Panc1 (cell line): ENCODE measurements around the gene SUGCT. TPM values are rescaled to one million over a fixed set of nuclear protein-coding genes. Genes with fewer than 3 reads are reported as not detected.

Experiments used
- ATAC-seq: fragments of 200-7000 bp; cut with Tn5 transposase; 2 replicates; pipeline ENCODE4 v1.9.1; 2020; ENCODE audit warnings: mild to moderate bottlenecking, moderate library complexity
- BruUV-seq: library from RNA; stranded (reverse); fragments of 400-500 nt; replicated peaks from 2 replicates; lab custom pipeline; 2021; lab: Mats Ljungman, UMichigan
- CTCF ChIA-PET: fragments of 300-600 bp; sonication (Branson Sonifier 250); formaldehyde crosslinking; loops from one replicate; lab custom pipeline; 2022; ENCODE audit warnings: antibody characterized with exemption; lab: Charles Lee
- POLR2A ChIA-PET: fragments of 300-600 bp; sonication (Branson Sonifier 250); formaldehyde crosslinking; loops from one replicate; lab custom pipeline; 2022; ENCODE audit warnings: antibody characterized with exemption; lab: Charles Lee
- DNase-seq: peaks from one replicate; pipeline ENCODE4 v3.0.0-alpha.2; 2010; ENCODE audit warnings: low read depth, low spot score
- H3K27ac ChIP-seq: 2 replicates; pipeline ENCODE4 v1.5.1; 2011; ENCODE audit warnings: mild to moderate bottlenecking, low read length, inconsistent platforms
- H3K27me3 ChIP-seq: fragments of 200-500 bp; sonication (Bioruptor generic); 2 replicates; pipeline ENCODE4 v1.6.0; 2014; ENCODE audit warnings: low read length, inconsistent platforms; ENCODE audit not compliant: control insufficient read depth, insufficient read depth
- H3K36me3 ChIP-seq: fragments of 200-500 bp; sonication (Bioruptor generic); 2 replicates; pipeline ENCODE4 v1.5.1; 2014; ENCODE audit warnings: inconsistent platforms, mild to moderate bottlenecking, low read length, moderate library complexity; ENCODE audit not compliant: control insufficient read depth, insufficient read depth
- H3K4me1 ChIP-seq: 2 replicates; pipeline ENCODE4 v1.5.1; 2011; ENCODE audit warnings: inconsistent platforms, mild to moderate bottlenecking, low read length, moderate library complexity; ENCODE audit not compliant: control insufficient read depth, insufficient read depth
- H3K4me3 ChIP-seq, 2 experiments: 2 replicates each; pipeline ENCODE4 v1.5.1; 2011 to 2012; ENCODE audit warnings: low read depth in 2 of 2, low read length in 2 of 2, mild to moderate bottlenecking in 2 of 2, inconsistent platforms in 1 of 2, moderate library complexity in 1 of 2
- H3K9me3 ChIP-seq: fragments of 200-500 bp; sonication (Bioruptor generic); 2 replicates; pipeline ENCODE4 v1.5.1; 2014; ENCODE audit warnings: low read depth, mild to moderate bottlenecking, inconsistent platforms, low read length, moderate library complexity; ENCODE audit not compliant: control insufficient read depth, insufficient read depth
- CTCF ChIP-seq: fragments of 450-650 bp; IDR thresholded peaks from 2 replicates; pipeline ENCODE4 v1.5.1; 2017; ENCODE audit warnings: mild to moderate bottlenecking
- POLR2AphosphoS5 ChIP-seq: IDR thresholded peaks from 2 replicates; pipeline ENCODE4 v1.6.1; 2012; ENCODE audit warnings: mild to moderate bottlenecking, low read depth, low read length, moderate library complexity
- REST ChIP-seq, 2 experiments: IDR thresholded peaks; 2 replicates each; pipeline ENCODE4 v1.6.1; 2011 to 2012; ENCODE audit warnings: low read depth in 2 of 2, control low read depth in 1 of 2, low read length in 1 of 2, mild to moderate bottlenecking in 1 of 2, moderate library complexity in 1 of 2; ENCODE audit not compliant: insufficient read depth in 1 of 2
- SIN3A ChIP-seq: IDR thresholded peaks from 2 replicates; pipeline ENCODE4 v1.6.1; 2012; ENCODE audit warnings: low read depth, mild to moderate bottlenecking, low read length, moderate library complexity, borderline replicate concordance; ENCODE audit not compliant: insufficient read depth
- TCF7L2 ChIP-seq: IDR thresholded peaks from 2 replicates; pipeline ENCODE4 v1.6.1; 2011; ENCODE audit warnings: mild to moderate bottlenecking, low read depth, low read length, inconsistent platforms
- in situ Hi-C: cut with HindIII; loops from 2 replicates; pipeline ENCODE4 v1.10.0; 2016; ENCODE audit warnings: low sequenced_read_pairs, low pct_unique_long_range_greater_than_20kb
- intact Hi-C: fragments of 100-400 bp; cut with micrococcal nuclease; formaldehyde crosslinking; loops from one replicate; pipeline ENCODE4 v1.10.0; 2022; ENCODE audit not compliant: unreplicated experiment
- total RNA-seq: library from RNA; stranded (reverse); gene quantifications from one replicate; pipeline ENCODE4 v1.2.1, GENCODE V29; 2021; ENCODE audit not compliant: unreplicated experiment

SUGCT gene
- total RNA-seq, 1 experiment from 2014 or later: 3.1 TPM

GRCh38 chr7:40182452-40182851, 47.6 kb downstream of the SUGCT start:
- ATAC-seq (no peak), DNase-seq (no peak)
- ChIA-PET POLR2A (no interaction called here), CTCF (no interaction called here)
- BruUV-seq: no TSS peak
- Histone ChIP-seq H3K36me3 (no peaks in the 10 kb centered on the region), H3K27ac (no peak overlapping the region), H3K4me1 (no peaks in the 10 kb centered on the region), H3K4me3 (no peak overlapping the region), H3K27me3 (no peaks in the 10 kb centered on the region), H3K9me3 (no peaks in the 10 kb centered on the region)
- in situ Hi-C loops (no loop called here), intact Hi-C loops (no loop called here)
- TF ChIP-seq TCF7L2: no peak

DNA sequence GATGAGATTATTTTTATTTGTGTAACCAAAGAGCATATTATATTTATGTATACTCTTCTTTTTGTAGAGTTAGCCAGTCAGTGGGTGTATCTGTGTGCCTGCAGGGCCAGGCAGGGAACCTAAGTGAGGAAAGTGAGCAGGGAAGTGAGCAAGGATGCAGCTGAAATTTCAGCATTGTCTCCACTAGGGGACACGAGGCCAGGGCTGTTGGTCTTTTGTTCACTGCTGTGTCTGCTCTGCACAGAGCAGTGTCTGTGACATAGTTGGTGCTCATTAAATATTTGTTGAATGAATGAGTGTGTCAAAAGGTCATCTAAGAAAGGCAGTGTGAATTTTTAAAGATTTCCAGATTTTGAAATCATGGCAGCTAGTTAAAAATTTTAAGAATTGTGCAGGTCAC, 51.8 kb downstream of the SUGCT start:
- Histone ChIP-seq H3K27ac (no peak overlapping the region), H3K27me3 (no peaks in the 10 kb centered on the region), H3K4me3 (no peak overlapping the region), H3K9me3 (no peaks in the 10 kb centered on the region), H3K36me3 (no peaks in the 10 kb centered on the region), H3K4me1 (no peaks in the 10 kb centered on the region)
- ChIA-PET CTCF (no interaction called here), POLR2A (no interaction called here)
- DNase-seq (no peak), ATAC-seq (no peak)
- TF ChIP-seq POLR2AphosphoS5 (no peak), REST (IDR thresholded peaks at IDR 0.05; ENCODE audit: insufficient read depth in 1 of 2, low read depth in 2 of 2, low read length in 1 of 2) (no peak), CTCF (no peak), TCF7L2 (no peak), SIN3A (no peak)
- in situ Hi-C loops (no loop called here), intact Hi-C loops (no loop called here)
- no TSS peak for BruUV-seq

GRCh38 chr7:40192036-40192435, 57.2 kb downstream of the SUGCT start:
- DNase-seq (no peak), ATAC-seq (no peak)
- H3K9me3 ChIP-seq: no peaks in the 10 kb centered on the region
- no TSS peak for BruUV-seq
- TF ChIP-seq CTCF (no peak), TCF7L2 (no peak), REST (IDR thresholded peaks at IDR 0.05; ENCODE audit: insufficient read depth in 1 of 2, low read depth in 2 of 2, low read length in 1 of 2) (no peak), POLR2AphosphoS5 (no peak)
- no peaks in the 10 kb centered on the region for H3K4me1 ChIP-seq
- POLR2A ChIA-PET: no interaction called here
- H3K27ac ChIP-seq: no peak overlapping the region
- intact Hi-C loops (no loop called here), in situ Hi-C loops (no loop called here)
- no peaks in the 10 kb centered on the region for H3K36me3 ChIP-seq
- H3K27me3 ChIP-seq: no peaks in the 10 kb centered on the region
- H3K4me3 ChIP-seq: no peak overlapping the region
- CTCF ChIA-PET: interaction anchor here (0.7 kb wide), 1 partner anchor 45 kb away, joined by 12 read pairs; no protein-coding TSS in a partner anchor
